VCaP (cell line): ENCODE data around the gene ATRNL1.

Experiments used
- H3K27ac ChIP-seq: fragments of 450-650 bp; 2 replicates; pipeline ENCODE4 v1.5.1; 2017
- TF ChIP-seq, protein P1 (sequence below): fragments of 450-650 bp; conservative IDR thresholded peaks from 2 replicates; pipeline ENCODE4 v1.5.1; 2017; ENCODE audit warnings: mild to moderate bottlenecking, moderate library complexity

Gene ATRNL1

DNA sequence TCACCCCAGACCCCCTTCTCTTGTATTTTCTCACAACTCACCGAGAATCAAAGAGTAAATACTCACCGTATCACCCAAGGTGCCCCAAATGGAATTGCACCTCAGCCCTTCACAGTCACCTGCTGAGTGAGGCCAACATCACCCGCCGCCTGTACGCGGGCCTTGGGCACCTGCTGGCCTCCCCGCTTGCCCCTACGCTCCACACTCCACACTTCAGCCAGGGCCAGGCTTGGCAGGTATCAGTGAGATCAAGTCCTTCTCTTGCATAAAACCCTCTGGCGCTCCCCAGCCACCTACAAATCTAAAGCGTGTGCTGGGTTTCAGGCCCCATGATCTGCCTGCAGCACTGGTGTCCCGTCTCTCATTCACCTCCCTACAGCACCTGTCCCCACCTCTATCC lies 879.3 kb downstream of the ATRNL1 start:
- no peak overlapping the region for H3K27ac ChIP-seq
- TF ChIP-seq, protein P1, sequence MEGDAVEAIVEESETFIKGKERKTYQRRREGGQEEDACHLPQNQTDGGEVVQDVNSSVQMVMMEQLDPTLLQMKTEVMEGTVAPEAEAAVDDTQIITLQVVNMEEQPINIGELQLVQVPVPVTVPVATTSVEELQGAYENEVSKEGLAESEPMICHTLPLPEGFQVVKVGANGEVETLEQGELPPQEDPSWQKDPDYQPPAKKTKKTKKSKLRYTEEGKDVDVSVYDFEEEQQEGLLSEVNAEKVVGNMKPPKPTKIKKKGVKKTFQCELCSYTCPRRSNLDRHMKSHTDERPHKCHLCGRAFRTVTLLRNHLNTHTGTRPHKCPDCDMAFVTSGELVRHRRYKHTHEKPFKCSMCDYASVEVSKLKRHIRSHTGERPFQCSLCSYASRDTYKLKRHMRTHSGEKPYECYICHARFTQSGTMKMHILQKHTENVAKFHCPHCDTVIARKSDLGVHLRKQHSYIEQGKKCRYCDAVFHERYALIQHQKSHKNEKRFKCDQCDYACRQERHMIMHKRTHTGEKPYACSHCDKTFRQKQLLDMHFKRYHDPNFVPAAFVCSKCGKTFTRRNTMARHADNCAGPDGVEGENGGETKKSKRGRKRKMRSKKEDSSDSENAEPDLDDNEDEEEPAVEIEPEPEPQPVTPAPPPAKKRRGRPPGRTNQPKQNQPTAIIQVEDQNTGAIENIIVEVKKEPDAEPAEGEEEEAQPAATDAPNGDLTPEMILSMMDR: no peak

DNA sequence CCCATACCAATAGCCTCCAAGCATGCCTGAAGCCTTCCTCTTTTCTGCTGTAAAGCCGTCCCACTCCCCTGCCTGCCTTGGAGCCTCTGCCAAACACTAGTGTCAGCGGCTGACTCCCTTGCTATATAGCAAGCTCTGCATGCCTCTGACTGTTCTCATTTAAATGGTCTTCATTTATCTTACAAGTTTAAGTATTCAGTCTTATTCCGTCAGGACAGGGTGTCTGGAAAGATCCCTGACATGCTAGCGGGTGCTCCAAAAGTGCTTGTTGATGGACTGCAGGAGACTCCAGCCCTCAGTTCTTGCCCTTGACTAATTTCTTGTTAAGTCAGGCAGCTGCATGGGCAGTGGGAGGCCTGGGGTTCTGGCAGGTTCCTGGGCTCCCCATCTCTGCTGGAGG lies 881.2 kb downstream of the ATRNL1 start:
- TF ChIP-seq, protein P1: no peak
- H3K27ac ChIP-seq: no peak overlapping the region

DNA sequence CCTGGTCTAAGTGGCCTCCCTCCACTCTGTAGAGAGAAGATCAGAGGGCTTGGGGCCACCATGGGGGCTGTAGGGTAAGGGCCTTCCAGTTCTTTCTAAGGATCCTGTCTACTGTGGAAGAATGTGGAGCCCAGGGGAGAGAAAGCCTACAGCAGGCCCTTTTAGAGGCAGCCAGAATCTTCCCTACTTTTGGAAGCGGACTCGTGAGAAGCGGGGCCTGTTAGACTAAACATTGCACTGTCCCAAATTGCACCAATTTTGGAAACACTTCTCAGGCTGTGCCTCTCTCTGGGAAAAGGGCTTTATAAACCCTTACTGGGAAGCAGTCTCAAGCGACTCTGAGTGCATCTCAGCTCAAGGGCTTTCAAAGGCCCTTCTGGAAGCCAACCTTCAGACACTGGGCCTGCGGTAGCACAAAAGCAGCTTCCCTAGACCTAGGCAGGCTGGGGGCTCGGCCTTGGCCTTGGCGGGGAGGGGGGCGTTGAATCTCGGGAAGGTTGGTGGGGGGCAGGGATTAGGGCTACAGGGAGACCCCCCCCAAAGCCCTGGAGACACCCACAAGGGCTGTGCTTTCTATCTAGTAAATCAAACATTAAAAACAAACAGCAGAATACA lies 881.8 kb downstream of the ATRNL1 start:
- TF ChIP-seq, protein P1: no peak
- no peak overlapping the region for H3K27ac ChIP-seq

DNA sequence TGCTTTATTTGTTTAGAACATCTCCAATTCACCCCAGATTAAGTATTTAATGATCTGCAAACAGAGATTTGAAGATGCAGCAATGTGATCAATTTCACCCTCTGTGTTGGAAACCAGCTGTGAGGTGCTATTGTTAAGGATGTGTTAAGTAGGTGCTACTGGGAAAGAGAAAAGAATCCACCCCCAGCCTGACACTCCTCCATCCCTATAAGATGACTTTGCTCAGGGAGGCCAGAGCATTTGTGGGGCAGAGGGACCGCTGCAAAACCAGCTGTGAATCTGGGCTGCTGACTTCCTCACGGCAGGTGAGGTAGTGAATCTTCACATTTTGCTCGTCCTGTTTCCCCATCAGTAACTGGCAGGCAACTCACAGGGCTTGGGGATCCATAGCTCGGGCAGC lies 882.3 kb downstream of the ATRNL1 start:
- TF ChIP-seq, protein P1: no peak
- H3K27ac ChIP-seq: no peak overlapping the region

DNA sequence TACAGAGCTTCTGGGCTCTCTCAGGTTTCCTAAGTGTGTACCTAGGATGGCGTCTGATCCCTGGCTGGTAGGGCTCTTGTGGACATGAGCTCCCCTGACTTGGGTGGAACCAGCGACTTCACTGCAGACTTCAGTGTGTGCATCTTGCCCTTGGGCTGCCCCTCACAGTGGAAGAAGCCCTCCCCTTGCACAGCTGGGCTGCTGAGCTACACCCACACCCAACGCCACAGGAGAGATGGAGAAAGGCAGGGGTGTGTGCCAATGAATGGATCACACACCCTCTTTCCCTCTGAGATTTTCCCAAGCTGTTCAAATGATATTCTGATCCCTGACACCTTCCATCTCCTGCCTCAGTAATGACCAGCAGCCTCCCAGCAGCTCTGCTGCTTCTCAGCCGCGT lies 883.2 kb downstream of the ATRNL1 start:
- TF ChIP-seq, protein P1: no peak
- H3K27ac ChIP-seq: no peak overlapping the region

GRCh38 chr10:115977855-115978254 lies 884.7 kb downstream of the ATRNL1 start:
- no peak overlapping the region for H3K27ac ChIP-seq
- TF ChIP-seq, protein P1: no peak

DNA sequence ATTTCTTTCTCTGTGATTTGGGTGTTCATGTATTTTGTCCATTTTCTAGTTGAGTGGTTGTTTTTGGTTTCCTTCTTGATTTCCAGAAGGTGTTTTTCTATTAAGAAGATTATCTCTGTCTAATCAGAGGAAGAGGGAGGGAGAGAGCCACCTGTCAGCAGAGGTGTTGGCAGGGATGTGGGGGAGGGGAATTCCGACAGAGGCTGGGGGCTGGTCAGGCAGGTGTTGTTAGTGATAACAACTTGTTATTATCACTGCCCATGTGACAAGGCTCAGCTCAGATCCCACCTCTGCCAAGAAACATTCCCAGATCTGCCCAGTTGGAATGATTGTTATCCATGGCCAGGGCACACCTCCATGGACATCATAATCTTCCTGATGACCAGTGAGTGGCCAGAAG lies 886.4 kb downstream of the ATRNL1 start:
- H3K27ac ChIP-seq: no peak overlapping the region
- TF ChIP-seq, protein P1: no peak

DNA sequence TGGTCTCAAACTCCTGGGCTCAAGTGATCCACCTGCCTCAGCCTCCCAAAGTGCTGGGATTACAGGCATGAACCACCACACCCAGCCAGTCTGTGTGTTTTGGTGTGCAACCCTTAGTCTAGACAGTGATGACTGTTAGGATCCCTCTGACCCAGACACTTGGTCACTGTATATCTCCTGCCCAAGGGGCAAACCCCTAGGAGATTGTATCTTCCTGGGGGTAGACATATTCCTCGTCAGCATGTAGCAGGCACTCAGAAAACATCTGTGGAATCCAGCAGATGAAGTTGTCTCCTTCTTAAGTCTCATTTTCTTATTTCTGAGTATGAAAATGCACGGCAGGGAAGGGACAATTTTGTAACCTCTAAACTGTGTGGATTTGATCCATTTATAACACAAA lies 887.3 kb downstream of the ATRNL1 start:
- TF ChIP-seq, protein P1: no peak
- H3K27ac ChIP-seq: no peak overlapping the region
